Muscle layer of duodenum (tissue), 2 donors: ENCODE results near the gene C16orf78.

ENCODE experiments used
- H3K27ac ChIP-seq: one replicate; pipeline ENCODE4 v1.7.0; 2013; ENCODE audit warnings: mild to moderate bottlenecking, low read length
- H3K27me3 ChIP-seq: one replicate; pipeline ENCODE4 v1.7.0; 2013; ENCODE audit warnings: low read depth, mild to moderate bottlenecking, control low read depth, low read length
- H3K36me3 ChIP-seq, 2 donors: one replicate each; pipeline ENCODE4 v1.7.0; 2013; ENCODE audit warnings: low read length in 2 of 2, control low read depth in 1 of 2, mild to moderate bottlenecking in 1 of 2; ENCODE audit not compliant: insufficient read depth in 2 of 2, control insufficient read depth in 1 of 2
- H3K4me1 ChIP-seq, 2 donors: one replicate each; pipeline ENCODE4 v1.7.0; 2013; ENCODE audit warnings: low read length in 2 of 2, mild to moderate bottlenecking in 2 of 2, control low read depth in 1 of 2, moderate library complexity in 1 of 2; ENCODE audit not compliant: insufficient read depth in 2 of 2, control insufficient read depth in 1 of 2
- H3K4me3 ChIP-seq, 2 donors: one replicate each; pipeline ENCODE4 v1.7.0; 2013; ENCODE audit warnings: low read length in 2 of 2, low read depth in 1 of 2, mild to moderate bottlenecking in 1 of 2
- H3K9me3 ChIP-seq, 2 donors: one replicate each; pipeline ENCODE4 v1.7.0; 2013; ENCODE audit warnings: low read length in 2 of 2, control low read depth in 1 of 2, mild to moderate bottlenecking in 1 of 2; ENCODE audit not compliant: control insufficient read depth in 1 of 2
- donor health status: healthy.

The C16orf78 gene

GRCh38 chr16:49399594-49400364 is 26.2 kb downstream of the C16orf78 start:
- Histone ChIP-seq H3K27me3 (no peaks in the 10 kb centered on the region), H3K36me3 (no peaks in the 10 kb centered on the region), H3K9me3 (peaks cover 4 to 5% of the 10 kb centered on the region in 2 donors), H3K4me1 (no peaks in the 10 kb centered on the region), H3K27ac (no peak overlapping the region), H3K4me3 (no peak overlapping the region)

GRCh38 chr16:49400611-49401010 is 27.0 kb downstream of the C16orf78 start:
- Histone ChIP-seq H3K27ac (no peak overlapping the region), H3K4me1 (no peaks in the 10 kb centered on the region), H3K36me3 (no peaks in the 10 kb centered on the region), H3K4me3 (no peak overlapping the region), H3K9me3 (peaks cover 4 to 5% of the 10 kb centered on the region in 2 donors), H3K27me3 (no peaks in the 10 kb centered on the region)

- Histone ChIP-seq H3K4me1 (peaks cover 0 to 4% of the 10 kb centered on the region in 2 donors), H3K27me3 (no peaks in the 10 kb centered on the region), H3K9me3 (peaks cover 4 to 5% of the 10 kb centered on the region in 2 donors), H3K4me3 (no peak overlapping the region), H3K36me3 (no peaks in the 10 kb centered on the region), H3K27ac (no peak overlapping the region)
These were observed 31.5 kb downstream of the C16orf78 start for GRCh38 chr16:49405123-49405522.

- H3K4me3 ChIP-seq = no peak overlapping the region
- H3K27me3 ChIP-seq = no peaks in the 10 kb centered on the region
- H3K9me3 ChIP-seq = peaks cover 4 to 5% of the 10 kb centered on the region in 2 donors
- H3K4me1 ChIP-seq = peaks cover 0 to 4% of the 10 kb centered on the region in 2 donors
- H3K36me3 ChIP-seq = no peaks in the 10 kb centered on the region
- no peak overlapping the region for H3K27ac ChIP-seq
These were observed 31.9 kb downstream of the C16orf78 start for GRCh38 chr16:49405530-49405929.

- Histone ChIP-seq H3K27me3 (no peaks in the 10 kb centered on the region), H3K9me3 (peaks cover 4 to 5% of the 10 kb centered on the region in 2 donors), H3K4me3 (no peak overlapping the region), H3K27ac (no peak overlapping the region), H3K4me1 (peaks cover 0 to 4% of the 10 kb centered on the region in 2 donors), H3K36me3 (no peaks in the 10 kb centered on the region)
These were observed 34.4 kb downstream of the C16orf78 start for GRCh38 chr16:49407873-49408550.

- H3K9me3 ChIP-seq = no peaks in the 10 kb centered on the region
- no peak overlapping the region for H3K4me3 ChIP-seq
These were observed 35.5 kb downstream of the C16orf78 start for GRCh38 chr16:49409121-49409520.

GRCh38 chr16:49410226-49410625 is 36.6 kb downstream of the C16orf78 start:
- no peaks in the 10 kb centered on the region for H3K36me3 ChIP-seq
- H3K27me3 ChIP-seq = no peaks in the 10 kb centered on the region
- H3K27ac ChIP-seq = no peak overlapping the region
- H3K4me3 ChIP-seq = no peak overlapping the region
- peaks cover 0 to 4% of the 10 kb centered on the region in 2 donors for H3K4me1 ChIP-seq
- no peaks in the 10 kb centered on the region for H3K9me3 ChIP-seq

More at GRCh38 chr16:49409121-49409520, 35.5 kb downstream of the C16orf78 start:
- no peak overlapping the region for H3K27ac ChIP-seq
- no peaks in the 10 kb centered on the region for H3K27me3 ChIP-seq
- H3K36me3 ChIP-seq = no peaks in the 10 kb centered on the region
- H3K4me1 ChIP-seq = peaks cover 0 to 4% of the 10 kb centered on the region in 2 donors

GRCh38 chr16:49411121-49411970 is 37.7 kb downstream of the C16orf78 start:
- no peaks in the 10 kb centered on the region for H3K9me3 ChIP-seq
- H3K36me3 ChIP-seq = no peaks in the 10 kb centered on the region
- no peak overlapping the region for H3K4me3 ChIP-seq
- H3K27me3 ChIP-seq = no peaks in the 10 kb centered on the region
- H3K27ac ChIP-seq = no peak overlapping the region
- H3K4me1 ChIP-seq = peaks cover 0 to 4% of the 10 kb centered on the region in 2 donors

- Histone ChIP-seq H3K36me3 (no peaks in the 10 kb centered on the region), H3K4me3 (no peak overlapping the region), H3K4me1 (peaks cover 0 to 10% of the 10 kb centered on the region in 2 donors), H3K27me3 (no peaks in the 10 kb centered on the region), H3K9me3 (no peaks in the 10 kb centered on the region), H3K27ac (no peak overlapping the region)
These were observed 41.1 kb downstream of the C16orf78 start for GRCh38 chr16:49414671-49415070.

GRCh38 chr16:49415083-49415482 is 41.5 kb downstream of the C16orf78 start:
- no peak overlapping the region for H3K4me3 ChIP-seq
- H3K4me1 ChIP-seq = peaks cover 0 to 10% of the 10 kb centered on the region in 2 donors
- H3K9me3 ChIP-seq = no peaks in the 10 kb centered on the region
- H3K27ac ChIP-seq = no peak overlapping the region
- H3K27me3 ChIP-seq = no peaks in the 10 kb centered on the region
- H3K36me3 ChIP-seq = no peaks in the 10 kb centered on the region
